ENCODE measurements around the gene HAGH.
"Not testable (repeated sequence)": the region's sequence is repeated elsewhere in the genome, so short reads cannot be mapped to it uniquely, and the experiment has no call there.

HAGH gene

GRCh38 chr16:1815461-1815860, 11.2 kb downstream of the HAGH start:
- no peak for FAIRE-seq
- DNase-seq (ENCODE audit: insufficient read length, low spot score), result no peak

- no peak for FAIRE-seq
- DNase-seq (ENCODE audit: insufficient read length, low spot score), result peak; percentile 15
These were observed 13.9 kb downstream of the HAGH start for GRCh38 chr16:1812732-1813163.

- DNase-seq (ENCODE audit: insufficient read length, low spot score) (no peak), FAIRE-seq (no peak)
These were observed 16.1 kb downstream of the HAGH start for GRCh38 chr16:1810536-1810935.

GRCh38 chr16:1810106-1810505, 16.5 kb downstream of the HAGH start:
- FAIRE-seq (no peak), DNase-seq (ENCODE audit: insufficient read length, low spot score) (no peak)

- FAIRE-seq (no peak), DNase-seq (ENCODE audit: insufficient read length, low spot score) (no peak)
These were observed 17.3 kb downstream of the HAGH start for GRCh38 chr16:1809281-1809801.

- FAIRE-seq, result no peak
- DNase-seq (ENCODE audit: insufficient read length, low spot score), result no peak
These were observed 17.9 kb downstream of the HAGH start for GRCh38 chr16:1808691-1809090.

- FAIRE-seq, result peak; percentile 49
- no peak for DNase-seq (ENCODE audit: insufficient read length, low spot score)
These were observed 19.0 kb downstream of the HAGH start for GRCh38 chr16:1807626-1808025.

- DNase-seq (ENCODE audit: insufficient read length, low spot score), result no peak
- no peak for FAIRE-seq
These were observed 25.9 kb downstream of the HAGH start for GRCh38 chr16:1800701-1801100.

GRCh38 chr16:1799263-1799662, 27.4 kb downstream of the HAGH start:
- FAIRE-seq; DNase-seq (ENCODE audit: insufficient read length, low spot score): not testable (repeated sequence)

GRCh38 chr16:1794908-1795666, 31.5 kb downstream of the HAGH start:
- FAIRE-seq, result no peak
- DNase-seq (ENCODE audit: insufficient read length, low spot score), result no peak

GRCh38 chr16:1794221-1794871, 32.3 kb downstream of the HAGH start:
- DNase-seq (ENCODE audit: insufficient read length, low spot score), result no peak
- no peak for FAIRE-seq

GRCh38 chr16:1793578-1794220, 32.9 kb downstream of the HAGH start, which contains the start of gene IGFALS:
Gene IGFALS, minus strand, starts transcription at chr16:1793705. Its CDS starts 53 bp downstream, at chr16:1793652.
- FAIRE-seq (no peak), DNase-seq (ENCODE audit: insufficient read length, low spot score) (no peak)

- DNase-seq (ENCODE audit: insufficient read length, low spot score) (no peak), FAIRE-seq (no peak)
These were observed 33.6 kb downstream of the HAGH start for GRCh38 chr16:1792836-1793577.

GRCh38 chr16:1791943-1792812, 34.4 kb downstream of the HAGH start:
- DNase-seq (ENCODE audit: insufficient read length, low spot score), result no peak
- FAIRE-seq, result no peak

GRCh38 chr16:1791256-1791942, 35.2 kb downstream of the HAGH start:
- FAIRE-seq (no peak), DNase-seq (ENCODE audit: insufficient read length, low spot score) (no peak)

- DNase-seq (ENCODE audit: insufficient read length, low spot score), result no peak
- FAIRE-seq, result no peak
These were observed 35.9 kb downstream of the HAGH start for GRCh38 chr16:1790611-1791255.

- DNase-seq (ENCODE audit: insufficient read length, low spot score), result no peak
- FAIRE-seq, result no peak
These were observed 36.4 kb downstream of the HAGH start for GRCh38 chr16:1790261-1790610.

GRCh38 chr16:1789643-1790045, 37.0 kb downstream of the HAGH start:
- DNase-seq (ENCODE audit: insufficient read length, low spot score) (no peak), FAIRE-seq (no peak)

GRCh38 chr16:1788708-1789100, 37.9 kb downstream of the HAGH start:
- DNase-seq (ENCODE audit: insufficient read length, low spot score) (no peak), FAIRE-seq (no peak)

Measured in HTR-8/SVneo (cell line).